Measurements from ENCODE around the gene ANKRD60.

The ANKRD60 gene

DNA sequence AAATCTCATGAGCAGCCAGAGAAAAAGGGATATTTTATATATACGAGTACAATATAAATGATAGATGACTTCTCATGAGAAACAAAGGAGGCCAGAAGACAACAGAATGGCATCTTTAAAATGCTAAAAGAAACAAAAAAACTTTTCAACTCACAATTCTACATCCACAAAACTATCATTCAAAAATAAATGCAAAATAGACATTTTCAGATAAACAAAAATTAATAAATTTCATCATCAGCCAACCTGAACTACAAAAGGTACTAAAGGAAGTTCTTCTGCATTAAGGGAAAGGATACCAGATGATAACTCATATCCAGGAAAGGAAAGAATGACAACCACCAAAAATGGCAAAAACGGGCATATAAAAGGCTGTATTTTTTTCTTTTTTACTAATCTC is 27.9 kb upstream of the ANKRD60 start:
- H3K27me3 ChIP-seq (ENCODE audit: insufficient read depth, low read depth): no peaks in the 10 kb centered on the region
- TF ChIP-seq, protein P1, sequence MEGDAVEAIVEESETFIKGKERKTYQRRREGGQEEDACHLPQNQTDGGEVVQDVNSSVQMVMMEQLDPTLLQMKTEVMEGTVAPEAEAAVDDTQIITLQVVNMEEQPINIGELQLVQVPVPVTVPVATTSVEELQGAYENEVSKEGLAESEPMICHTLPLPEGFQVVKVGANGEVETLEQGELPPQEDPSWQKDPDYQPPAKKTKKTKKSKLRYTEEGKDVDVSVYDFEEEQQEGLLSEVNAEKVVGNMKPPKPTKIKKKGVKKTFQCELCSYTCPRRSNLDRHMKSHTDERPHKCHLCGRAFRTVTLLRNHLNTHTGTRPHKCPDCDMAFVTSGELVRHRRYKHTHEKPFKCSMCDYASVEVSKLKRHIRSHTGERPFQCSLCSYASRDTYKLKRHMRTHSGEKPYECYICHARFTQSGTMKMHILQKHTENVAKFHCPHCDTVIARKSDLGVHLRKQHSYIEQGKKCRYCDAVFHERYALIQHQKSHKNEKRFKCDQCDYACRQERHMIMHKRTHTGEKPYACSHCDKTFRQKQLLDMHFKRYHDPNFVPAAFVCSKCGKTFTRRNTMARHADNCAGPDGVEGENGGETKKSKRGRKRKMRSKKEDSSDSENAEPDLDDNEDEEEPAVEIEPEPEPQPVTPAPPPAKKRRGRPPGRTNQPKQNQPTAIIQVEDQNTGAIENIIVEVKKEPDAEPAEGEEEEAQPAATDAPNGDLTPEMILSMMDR (conservative IDR thresholded peaks at IDR 0.05; ENCODE audit: low read depth, low read length): no peak
- no peak overlapping the region for H2AFZ ChIP-seq (ENCODE audit: low read depth)
- no peak overlapping the region for H3K4me3 ChIP-seq (IDR thresholded peaks at IDR 0.05; ENCODE audit: insufficient read depth, low read depth, low read length)
- H3K27ac ChIP-seq: no peak overlapping the region
- H3K36me3 ChIP-seq (ENCODE audit: insufficient read depth): no peaks in the 10 kb centered on the region; the same call in 1 of the 2 replicates
- no peak overlapping the region for H3K4me2 ChIP-seq
- H3K4me1 ChIP-seq (ENCODE audit: low read depth, poor library complexity, severe bottlenecking): no peaks in the 10 kb centered on the region
- H4K20me1 ChIP-seq (ENCODE audit: insufficient read depth): no peaks in the 10 kb centered on the region
- no peak overlapping the region for H3K9ac ChIP-seq
- H3K79me2 ChIP-seq (ENCODE audit: insufficient read depth, low read depth): no peaks in the 10 kb centered on the region

DNA sequence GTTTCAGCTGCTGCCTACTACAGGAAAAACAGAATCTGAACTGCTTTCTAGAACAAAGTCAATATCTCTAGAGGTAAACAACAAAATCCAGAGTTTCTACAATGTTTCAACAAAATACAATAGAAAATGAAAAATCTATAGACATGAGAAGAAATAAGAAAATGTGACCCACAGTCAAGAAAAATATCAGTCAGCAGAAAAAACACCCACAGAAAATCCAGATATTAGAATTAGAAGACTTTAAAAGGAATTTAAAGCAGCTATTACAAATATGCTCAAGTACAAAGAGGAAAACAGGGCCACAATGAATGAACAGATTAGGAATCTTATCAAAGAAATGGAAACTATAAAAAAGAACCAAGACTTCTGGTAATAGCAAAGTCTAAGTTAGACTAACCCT is 26.4 kb upstream of the ANKRD60 start:
- Histone ChIP-seq H3K4me2 (no peak overlapping the region), H3K79me2 (ENCODE audit: insufficient read depth, low read depth) (no peaks in the 10 kb centered on the region), H3K27ac (no peak overlapping the region), H4K20me1 (ENCODE audit: insufficient read depth) (no peaks in the 10 kb centered on the region), H2AFZ (ENCODE audit: low read depth) (no peak overlapping the region), H3K9ac (no peak overlapping the region), H3K27me3 (ENCODE audit: insufficient read depth, low read depth) (no peaks in the 10 kb centered on the region), H3K4me1 (ENCODE audit: low read depth, poor library complexity, severe bottlenecking) (no peaks in the 10 kb centered on the region), H3K4me3 (IDR thresholded peaks at IDR 0.05; ENCODE audit: insufficient read depth, low read depth, low read length) (no peak overlapping the region), H3K36me3 (ENCODE audit: insufficient read depth) (no peaks in the 10 kb centered on the region; the same call in 1 of the 2 replicates)
- TF ChIP-seq, protein P1 (conservative IDR thresholded peaks at IDR 0.05; ENCODE audit: low read depth, low read length): no peak

DNA sequence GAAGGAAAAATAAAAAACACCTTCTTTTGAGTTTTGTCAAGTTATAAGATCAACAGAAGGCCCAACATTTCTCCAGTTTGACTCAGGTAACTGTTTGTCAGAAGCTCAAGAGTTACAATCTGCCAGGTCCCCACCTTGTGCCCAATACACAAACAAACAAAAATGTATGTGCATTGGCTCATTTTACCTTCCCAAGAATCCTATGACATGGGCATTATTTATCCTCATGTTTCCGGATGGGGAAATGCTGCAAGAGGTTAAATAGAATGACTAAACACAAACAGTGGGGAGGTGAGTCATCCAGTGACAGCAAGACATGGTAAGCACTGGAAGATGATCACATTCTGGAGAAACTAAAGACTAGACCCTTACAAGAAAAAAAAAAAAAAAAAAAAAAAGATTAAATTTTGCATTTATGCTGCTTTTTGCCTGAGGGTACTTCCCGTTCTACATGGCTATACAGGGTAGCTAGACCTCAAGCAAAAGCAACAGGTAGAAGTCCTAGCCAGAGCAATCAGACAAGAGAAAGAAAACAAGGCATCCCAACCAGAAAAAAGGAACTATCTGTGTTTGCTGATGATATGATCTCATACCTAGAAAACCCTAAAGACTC is 23.6 kb upstream of the ANKRD60 start:
- H3K4me1 ChIP-seq (ENCODE audit: low read depth, poor library complexity, severe bottlenecking): no peaks in the 10 kb centered on the region
- no peaks in the 10 kb centered on the region for H4K20me1 ChIP-seq (ENCODE audit: insufficient read depth)
- no peak overlapping the region for H3K4me2 ChIP-seq
- TF ChIP-seq, protein P1 (conservative IDR thresholded peaks at IDR 0.05; ENCODE audit: low read depth, low read length): no peak
- no peaks in the 10 kb centered on the region for H3K27me3 ChIP-seq (ENCODE audit: insufficient read depth, low read depth)
- H3K36me3 ChIP-seq (ENCODE audit: insufficient read depth): no peaks in the 10 kb centered on the region; the same call in 1 of the 2 replicates
- no peak overlapping the region for H3K9ac ChIP-seq
- H3K79me2 ChIP-seq (ENCODE audit: insufficient read depth, low read depth): no peaks in the 10 kb centered on the region
- H3K4me3 ChIP-seq (IDR thresholded peaks at IDR 0.05; ENCODE audit: insufficient read depth, low read depth, low read length): no peak overlapping the region
- no peak overlapping the region for H2AFZ ChIP-seq (ENCODE audit: low read depth)
- H3K27ac ChIP-seq: no peak overlapping the region

DNA sequence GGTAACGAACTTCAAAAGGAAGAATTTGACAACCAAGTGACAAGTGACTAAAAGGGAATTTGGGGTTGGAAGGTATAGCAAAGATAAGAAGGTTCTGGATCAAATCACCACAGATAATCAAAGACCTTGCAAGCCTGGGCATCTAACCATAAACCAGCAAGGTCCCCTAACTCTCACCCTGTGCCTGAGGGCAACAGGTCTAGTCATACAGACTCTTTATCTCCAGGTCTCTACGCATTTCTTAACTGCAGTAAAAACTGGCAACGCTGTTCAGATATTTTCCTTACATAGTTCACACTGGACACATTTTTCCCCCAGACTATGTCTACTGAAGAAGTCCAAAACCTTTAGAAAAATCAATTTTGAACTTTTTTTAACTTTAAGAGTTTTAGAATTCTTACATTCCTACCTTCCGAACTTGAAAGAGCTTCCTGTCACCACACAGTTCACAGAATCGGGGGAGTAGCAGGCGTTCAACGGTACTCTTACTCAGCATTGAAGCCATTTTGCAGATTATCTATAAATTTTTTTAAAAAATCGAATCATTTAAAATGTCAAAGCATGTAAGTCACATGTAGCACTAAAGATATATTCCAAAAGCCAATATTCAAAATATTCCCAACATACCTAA is 23.0 kb upstream of the ANKRD60 start:
- H3K4me3 ChIP-seq (IDR thresholded peaks at IDR 0.05; ENCODE audit: insufficient read depth, low read depth, low read length): no peak overlapping the region
- H4K20me1 ChIP-seq (ENCODE audit: insufficient read depth): no peaks in the 10 kb centered on the region
- TF ChIP-seq, protein P1 (conservative IDR thresholded peaks at IDR 0.05; ENCODE audit: low read depth, low read length): no peak
- H3K4me2 ChIP-seq: no peak overlapping the region
- H3K4me1 ChIP-seq (ENCODE audit: low read depth, poor library complexity, severe bottlenecking): no peaks in the 10 kb centered on the region
- no peaks in the 10 kb centered on the region; the same call in 1 of the 2 replicates for H3K36me3 ChIP-seq (ENCODE audit: insufficient read depth)
- no peak overlapping the region for H2AFZ ChIP-seq (ENCODE audit: low read depth)
- no peaks in the 10 kb centered on the region for H3K27me3 ChIP-seq (ENCODE audit: insufficient read depth, low read depth)
- H3K79me2 ChIP-seq (ENCODE audit: insufficient read depth, low read depth): no peaks in the 10 kb centered on the region
- no peak overlapping the region for H3K27ac ChIP-seq
- no peak overlapping the region for H3K9ac ChIP-seq
